ENCODE results near the gene PEAK3.

DNA sequence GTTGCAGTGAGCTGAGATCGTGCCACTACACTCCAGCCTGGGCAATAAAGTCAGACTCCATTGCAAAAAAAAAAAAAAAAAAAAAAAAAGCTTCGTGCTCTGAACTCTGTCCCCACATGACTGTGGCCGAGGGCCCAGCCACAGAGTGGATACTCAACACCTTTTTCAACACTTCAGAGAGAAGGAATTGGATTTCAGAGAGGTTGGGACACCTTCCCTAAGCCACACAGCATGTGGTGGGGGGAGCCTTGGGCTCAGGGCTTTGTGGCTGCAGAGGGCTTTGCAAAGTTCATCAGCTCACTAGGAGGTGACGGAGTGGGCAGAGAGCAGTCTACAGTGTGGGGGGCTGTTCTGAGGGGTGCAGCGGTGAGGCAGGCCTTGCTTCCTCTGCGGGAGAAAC, 36.9 kb upstream of the PEAK3 start:
- TF ChIP-seq, protein P1, sequence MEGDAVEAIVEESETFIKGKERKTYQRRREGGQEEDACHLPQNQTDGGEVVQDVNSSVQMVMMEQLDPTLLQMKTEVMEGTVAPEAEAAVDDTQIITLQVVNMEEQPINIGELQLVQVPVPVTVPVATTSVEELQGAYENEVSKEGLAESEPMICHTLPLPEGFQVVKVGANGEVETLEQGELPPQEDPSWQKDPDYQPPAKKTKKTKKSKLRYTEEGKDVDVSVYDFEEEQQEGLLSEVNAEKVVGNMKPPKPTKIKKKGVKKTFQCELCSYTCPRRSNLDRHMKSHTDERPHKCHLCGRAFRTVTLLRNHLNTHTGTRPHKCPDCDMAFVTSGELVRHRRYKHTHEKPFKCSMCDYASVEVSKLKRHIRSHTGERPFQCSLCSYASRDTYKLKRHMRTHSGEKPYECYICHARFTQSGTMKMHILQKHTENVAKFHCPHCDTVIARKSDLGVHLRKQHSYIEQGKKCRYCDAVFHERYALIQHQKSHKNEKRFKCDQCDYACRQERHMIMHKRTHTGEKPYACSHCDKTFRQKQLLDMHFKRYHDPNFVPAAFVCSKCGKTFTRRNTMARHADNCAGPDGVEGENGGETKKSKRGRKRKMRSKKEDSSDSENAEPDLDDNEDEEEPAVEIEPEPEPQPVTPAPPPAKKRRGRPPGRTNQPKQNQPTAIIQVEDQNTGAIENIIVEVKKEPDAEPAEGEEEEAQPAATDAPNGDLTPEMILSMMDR (IDR thresholded peaks at IDR 0.05) = no peak
- TF ChIP-seq POLR2A (IDR thresholded peaks at IDR 0.05) = no peak
